Measurements from ENCODE around the gene GLB1L. TPM values are rescaled to one million over a fixed set of nuclear protein-coding genes. Genes with fewer than 3 reads are reported as not detected.

GLB1L gene
- total RNA-seq (100 to 1,000 TPM in 1 of 2 donors, 10 to 100 TPM in 1; 70.9 to 109 TPM), polyA plus RNA-seq (ENCODE audit: insufficient read depth, low read depth, low replicate concordance) (224 TPM)
- long read RNA-seq, donor 1 = 0 reads
- long read RNA-seq, donor 2, partial matches to known transcripts = 5 of 5 reads
- long read RNA-seq, donor 2, other reads (novel, unspliced or antisense) = 0 of 5 reads

DNA sequence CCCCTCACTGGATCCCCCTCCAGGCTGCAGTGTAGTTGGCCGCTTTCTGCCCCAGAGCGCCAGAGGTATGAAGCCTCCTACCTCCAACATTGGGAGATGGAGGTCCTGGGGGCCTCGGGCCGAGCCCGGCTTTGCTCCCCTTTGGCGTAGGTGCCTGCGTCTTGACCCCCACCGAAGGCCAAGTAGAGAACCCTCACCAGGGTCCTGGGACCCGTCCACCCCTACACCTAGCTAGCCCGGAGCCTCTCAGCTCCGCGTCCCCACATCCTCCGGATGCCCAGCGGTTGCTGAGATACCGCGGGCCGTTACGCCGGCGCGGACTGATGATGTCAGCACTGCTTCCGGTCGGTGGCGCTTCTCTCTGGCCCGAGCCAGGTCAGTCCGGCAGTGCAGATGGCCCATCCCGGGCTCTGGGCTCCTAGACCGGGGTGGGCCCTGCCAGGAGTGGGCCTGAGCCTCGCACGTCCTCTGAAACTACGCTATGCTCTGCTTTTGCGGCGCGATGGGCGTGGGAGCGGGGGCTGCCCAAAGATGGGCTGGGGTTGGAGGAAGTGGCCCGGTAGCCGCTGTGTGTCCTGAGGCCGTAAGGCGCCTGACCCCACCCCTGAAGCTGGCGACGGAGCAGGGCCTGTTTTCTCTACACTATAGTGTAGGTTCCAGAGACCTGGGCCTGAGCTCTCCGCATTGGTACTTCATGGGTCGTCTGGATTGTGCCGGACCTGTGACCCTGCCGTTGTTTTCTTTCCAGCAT is at the start of gene GLB1L, which contains the start of gene STK16:
GLB1L (minus strand) TSS at position 297 of the 751 bp plus-strand sequence. CDS start 1,871 bp downstream, outside the sequence.
STK16 (plus strand) TSS at position 332 of the 751 bp plus-strand sequence. CDS start 521 bp downstream, outside the sequence.
- H3K27me3 ChIP-seq = no peaks in the 10 kb centered on the region
- peak within 1 kb of the TSS; percentile 91 to 94 for H3K27ac ChIP-seq
- peaks cover 11% of the 10 kb centered on the region for H3K4me1 ChIP-seq
- H3K4me3 ChIP-seq = peak within 1 kb of the TSS; percentile 94
- 0 to 1% methylated on average over 17 to 32 of the region's 46 CpGs for WGBS, 2 donors
- H3K9me3 ChIP-seq = no peaks in the 10 kb centered on the region
- H3K36me3 ChIP-seq (ENCODE audit: low read depth, missing control alignments) = no peaks in the 10 kb centered on the region
- intact Hi-C loops (cut with DNase I; ENCODE audit: low total_unique reads) = no loop called here
- peak; percentile 94 for DNase-seq
- peak; percentile 19 for TF ChIP-seq POLR2A (IDR thresholded peaks at IDR 0.05)
- TF ChIP-seq, protein P1, sequence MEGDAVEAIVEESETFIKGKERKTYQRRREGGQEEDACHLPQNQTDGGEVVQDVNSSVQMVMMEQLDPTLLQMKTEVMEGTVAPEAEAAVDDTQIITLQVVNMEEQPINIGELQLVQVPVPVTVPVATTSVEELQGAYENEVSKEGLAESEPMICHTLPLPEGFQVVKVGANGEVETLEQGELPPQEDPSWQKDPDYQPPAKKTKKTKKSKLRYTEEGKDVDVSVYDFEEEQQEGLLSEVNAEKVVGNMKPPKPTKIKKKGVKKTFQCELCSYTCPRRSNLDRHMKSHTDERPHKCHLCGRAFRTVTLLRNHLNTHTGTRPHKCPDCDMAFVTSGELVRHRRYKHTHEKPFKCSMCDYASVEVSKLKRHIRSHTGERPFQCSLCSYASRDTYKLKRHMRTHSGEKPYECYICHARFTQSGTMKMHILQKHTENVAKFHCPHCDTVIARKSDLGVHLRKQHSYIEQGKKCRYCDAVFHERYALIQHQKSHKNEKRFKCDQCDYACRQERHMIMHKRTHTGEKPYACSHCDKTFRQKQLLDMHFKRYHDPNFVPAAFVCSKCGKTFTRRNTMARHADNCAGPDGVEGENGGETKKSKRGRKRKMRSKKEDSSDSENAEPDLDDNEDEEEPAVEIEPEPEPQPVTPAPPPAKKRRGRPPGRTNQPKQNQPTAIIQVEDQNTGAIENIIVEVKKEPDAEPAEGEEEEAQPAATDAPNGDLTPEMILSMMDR (IDR thresholded peaks at IDR 0.05) = no peak

DNA sequence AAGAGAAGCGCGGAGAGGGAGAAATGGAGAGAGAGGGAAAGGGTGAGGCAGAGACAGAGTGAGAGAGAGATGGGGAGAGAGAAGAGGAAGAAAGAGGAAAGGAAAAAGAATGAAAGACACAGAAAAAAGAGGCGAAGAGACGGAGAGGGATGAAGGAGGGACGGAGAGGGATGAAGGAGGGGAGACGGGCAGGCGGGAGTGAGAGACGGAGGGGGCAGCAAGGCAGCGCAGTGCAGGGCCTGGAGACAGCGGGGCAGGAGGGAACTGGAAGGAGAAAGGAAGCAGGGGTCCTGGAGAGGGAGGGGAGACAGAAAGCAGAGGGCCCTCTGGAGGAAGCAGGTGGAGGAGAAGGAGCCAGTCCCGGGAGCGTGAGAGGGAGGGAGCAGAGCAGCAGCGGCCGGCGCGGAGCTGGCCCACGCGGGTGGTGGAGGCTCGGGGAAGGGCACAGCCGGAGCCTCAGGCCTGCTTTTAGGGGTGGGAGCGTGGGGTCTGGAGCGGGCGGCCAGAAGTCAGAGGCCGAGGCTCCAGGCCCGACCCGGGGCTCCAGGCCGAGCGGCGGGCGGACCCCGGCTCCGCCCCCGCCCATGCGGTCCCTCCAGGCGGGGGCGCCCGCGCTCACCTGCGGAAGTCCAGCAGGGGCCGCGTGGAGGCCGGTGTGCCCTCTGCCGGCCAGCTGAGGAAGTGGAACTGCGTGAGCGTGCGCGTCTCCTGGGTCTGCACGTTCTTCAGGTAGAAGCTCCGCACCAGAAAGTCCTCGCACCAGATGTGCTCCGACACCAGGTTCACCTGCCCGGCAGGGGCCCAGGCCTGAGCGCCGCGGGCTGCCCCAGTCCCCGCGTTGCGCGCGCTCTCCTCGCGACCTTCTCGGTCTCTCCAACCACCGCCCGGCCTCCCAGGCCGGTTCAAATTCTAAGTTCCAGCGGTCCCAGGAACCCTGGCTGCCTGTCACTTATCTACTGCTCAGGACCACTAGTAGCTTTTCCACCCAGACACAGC is 49.4 kb upstream of the GLB1L start:
- H3K27me3 ChIP-seq = no peaks in the 10 kb centered on the region
- peaks cover 12% of the 10 kb centered on the region for H3K4me1 ChIP-seq
- intact Hi-C loops (cut with DNase I; ENCODE audit: low total_unique reads) = loop anchor here (5.0 kb wide), 1 partner anchor 132 kb away; the partner anchor contains the start of gene NHEJ1
- no peaks in the 10 kb centered on the region for H3K36me3 ChIP-seq (ENCODE audit: low read depth, missing control alignments)
- H3K27ac ChIP-seq = peak overlapping the region; percentile 74 to 81
- TF ChIP-seq, protein P1 (IDR thresholded peaks at IDR 0.05) = peak; percentile 97 to 99 (median 99)
- no peak for TF ChIP-seq POLR2A (IDR thresholded peaks at IDR 0.05)
- peak overlapping the region; percentile 50 to 71 for H3K4me3 ChIP-seq
- H3K9me3 ChIP-seq = no peaks in the 10 kb centered on the region
- WGBS, 2 donors = 7 to 9% methylated on average over 31 to 58 of the region's 67 CpGs
- DNase-seq = peak; percentile 93

DNA sequence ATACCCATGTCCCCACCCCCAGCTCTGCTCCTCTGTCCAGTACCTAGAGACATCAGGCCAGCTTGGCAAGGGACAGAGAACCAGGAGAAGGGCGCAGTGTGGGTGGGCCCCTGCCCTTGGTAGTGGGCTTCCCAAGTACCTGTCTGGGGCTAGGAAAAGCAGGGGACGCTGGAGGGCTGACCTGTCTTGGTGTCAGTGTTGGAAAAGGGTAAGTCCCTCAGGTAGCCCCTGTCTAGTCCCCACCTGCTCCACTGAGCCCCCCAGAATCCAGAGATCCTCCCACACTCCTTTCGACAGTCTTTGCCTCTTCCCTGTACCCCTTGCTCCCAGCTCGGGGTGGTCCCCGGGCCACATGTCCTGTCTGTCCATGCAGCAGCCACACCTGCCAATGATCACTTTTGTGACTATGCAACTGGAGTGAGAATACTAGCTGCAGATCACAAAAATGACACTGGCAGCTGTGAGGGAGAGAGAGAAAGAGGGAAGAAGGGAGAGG is 48.5 kb upstream of the GLB1L start:
- no peak overlapping the region for H3K27ac ChIP-seq

DNA sequence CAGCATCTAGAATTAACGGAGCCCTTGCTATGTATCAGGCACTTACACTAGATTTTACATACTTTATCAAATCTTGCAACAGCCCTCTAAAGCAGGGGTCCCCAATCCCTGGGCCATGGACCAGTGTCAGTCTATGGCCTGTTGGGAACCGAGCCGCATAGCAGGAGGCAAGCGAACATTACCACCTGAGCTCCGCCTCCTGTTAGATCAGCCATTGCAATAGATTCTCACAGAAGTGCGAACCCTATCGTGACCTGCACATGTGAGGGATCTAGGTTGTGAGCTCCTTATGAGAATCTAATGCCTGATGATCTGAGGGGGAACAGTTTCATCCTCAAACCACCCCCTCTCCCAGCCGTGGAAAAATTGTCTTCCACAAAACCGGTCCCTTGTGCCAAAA is 47.4 kb upstream of the GLB1L start:
- no peaks in the 10 kb centered on the region for H3K27me3 ChIP-seq
- H3K4me3 ChIP-seq = no peak overlapping the region
- H3K9me3 ChIP-seq = no peaks in the 10 kb centered on the region
- TF ChIP-seq POLR2A (IDR thresholded peaks at IDR 0.05) = no peak
- TF ChIP-seq, protein P1 (IDR thresholded peaks at IDR 0.05) = no peak
- intact Hi-C loops (cut with DNase I; ENCODE audit: low total_unique reads) = loop anchor here (5.0 kb wide), 1 partner anchor 130 kb away; the partner anchor contains the start of gene NHEJ1
- WGBS, 2 donors = 88 to 95% methylated on average over 9 of the region's 9 CpGs
- no peak for DNase-seq
- H3K27ac ChIP-seq = no peak overlapping the region
- peaks cover 13% of the 10 kb centered on the region for H3K4me1 ChIP-seq
- H3K36me3 ChIP-seq (ENCODE audit: low read depth, missing control alignments) = no peaks in the 10 kb centered on the region

More for the DNA sequence above, 48.5 kb upstream of the GLB1L start:
- no peaks in the 10 kb centered on the region for H3K36me3 ChIP-seq (ENCODE audit: low read depth, missing control alignments)
- intact Hi-C loops (cut with DNase I; ENCODE audit: low total_unique reads) = loop anchor here (5.0 kb wide), 1 partner anchor 131 kb away; the partner anchor contains the start of gene NHEJ1
- DNase-seq = no peak
- no peak overlapping the region for H3K4me3 ChIP-seq
- peaks cover 17% of the 10 kb centered on the region for H3K4me1 ChIP-seq
- 63 to 74% methylated on average over 4 to 5 of the region's 5 CpGs for WGBS, 2 donors
- no peaks in the 10 kb centered on the region for H3K27me3 ChIP-seq
- no peaks in the 10 kb centered on the region for H3K9me3 ChIP-seq
- TF ChIP-seq, protein P1 (IDR thresholded peaks at IDR 0.05) = no peak
- no peak for TF ChIP-seq POLR2A (IDR thresholded peaks at IDR 0.05)

Data from testis (tissue), 5 donors.